Measurements from ENCODE around the gene ASIC3. TPM values are rescaled to one million over a fixed set of nuclear protein-coding genes. Genes with fewer than 3 reads are reported as not detected.

ASIC3 gene
- total RNA-seq, 2 donors from 2014 or later = 1.7 to 11.0 TPM

DNA sequence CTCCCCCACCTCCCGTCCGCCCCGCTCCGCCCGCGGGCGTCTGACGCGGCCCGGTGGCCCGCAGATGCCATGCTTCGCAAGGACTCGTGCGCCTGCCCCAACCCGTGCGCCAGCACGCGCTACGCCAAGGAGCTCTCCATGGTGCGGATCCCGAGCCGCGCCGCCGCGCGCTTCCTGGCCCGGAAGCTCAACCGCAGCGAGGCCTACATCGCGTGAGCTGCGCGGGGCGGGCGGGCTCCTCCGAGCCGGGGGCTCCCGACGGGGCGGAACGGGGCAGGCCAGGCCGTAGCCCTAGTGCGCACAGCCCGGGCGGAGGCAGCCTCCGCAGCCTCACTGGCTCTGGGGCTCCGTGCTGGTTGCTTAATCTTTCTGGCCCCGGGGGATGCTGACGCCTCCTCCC lies 2.8 kb downstream of the ASIC3 start:
- intact Hi-C loops (cut with DNase I) = no loop called here
- no peaks in the 10 kb centered on the region for H3K36me3 ChIP-seq
- no peak overlapping the region for H3K27ac ChIP-seq
- no peak overlapping the region for H3K4me3 ChIP-seq
- WGBS = 3% methylated on average over 29 of the region's 50 CpGs
- H3K4me1 ChIP-seq (replicated peaks) = no peaks in the 10 kb centered on the region
- DNase-seq (ENCODE audit: low spot score) = no peak
- TF ChIP-seq, protein P1, sequence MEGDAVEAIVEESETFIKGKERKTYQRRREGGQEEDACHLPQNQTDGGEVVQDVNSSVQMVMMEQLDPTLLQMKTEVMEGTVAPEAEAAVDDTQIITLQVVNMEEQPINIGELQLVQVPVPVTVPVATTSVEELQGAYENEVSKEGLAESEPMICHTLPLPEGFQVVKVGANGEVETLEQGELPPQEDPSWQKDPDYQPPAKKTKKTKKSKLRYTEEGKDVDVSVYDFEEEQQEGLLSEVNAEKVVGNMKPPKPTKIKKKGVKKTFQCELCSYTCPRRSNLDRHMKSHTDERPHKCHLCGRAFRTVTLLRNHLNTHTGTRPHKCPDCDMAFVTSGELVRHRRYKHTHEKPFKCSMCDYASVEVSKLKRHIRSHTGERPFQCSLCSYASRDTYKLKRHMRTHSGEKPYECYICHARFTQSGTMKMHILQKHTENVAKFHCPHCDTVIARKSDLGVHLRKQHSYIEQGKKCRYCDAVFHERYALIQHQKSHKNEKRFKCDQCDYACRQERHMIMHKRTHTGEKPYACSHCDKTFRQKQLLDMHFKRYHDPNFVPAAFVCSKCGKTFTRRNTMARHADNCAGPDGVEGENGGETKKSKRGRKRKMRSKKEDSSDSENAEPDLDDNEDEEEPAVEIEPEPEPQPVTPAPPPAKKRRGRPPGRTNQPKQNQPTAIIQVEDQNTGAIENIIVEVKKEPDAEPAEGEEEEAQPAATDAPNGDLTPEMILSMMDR (IDR thresholded peaks at IDR 0.05) = no peak
- TF ChIP-seq POLR2A (IDR thresholded peaks at IDR 0.05) (no peak), POLR2AphosphoS5 (IDR thresholded peaks at IDR 0.05) (no peak)
- no peaks in the 10 kb centered on the region for H3K9me3 ChIP-seq
- no peaks in the 10 kb centered on the region for H3K27me3 ChIP-seq (replicated peaks; ENCODE audit: insufficient read depth)

DNA sequence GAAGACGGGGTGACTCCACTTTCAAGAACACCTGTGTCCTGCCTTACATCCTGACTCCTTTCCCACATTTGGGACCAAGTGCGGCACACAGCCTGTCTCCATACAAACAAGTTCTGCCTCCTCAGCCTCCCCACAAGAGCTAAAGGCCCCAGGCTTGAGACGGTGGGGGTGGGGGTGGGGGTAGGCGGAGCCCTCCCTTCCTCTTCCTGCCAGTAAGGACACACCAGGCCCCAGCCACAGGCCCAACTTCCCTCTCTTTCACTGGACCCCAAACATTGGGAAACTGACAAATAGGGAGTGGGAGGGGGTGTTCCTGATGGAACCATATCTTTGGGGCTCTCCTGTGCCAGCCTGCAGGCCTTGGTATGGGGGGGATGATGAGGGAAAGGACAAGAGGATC lies 4.8 kb downstream of the ASIC3 start:
- no peak overlapping the region for H3K27ac ChIP-seq
- TF ChIP-seq, protein P1 (IDR thresholded peaks at IDR 0.05) = no peak
- no peak for TF ChIP-seq POLR2A (IDR thresholded peaks at IDR 0.05)
- TF ChIP-seq POLR2AphosphoS5 (IDR thresholded peaks at IDR 0.05) = no peak
- H3K4me1 ChIP-seq (replicated peaks) = peaks cover 8% of the 10 kb centered on the region
- no peaks in the 10 kb centered on the region for H3K27me3 ChIP-seq (replicated peaks; ENCODE audit: insufficient read depth)
- H3K4me3 ChIP-seq = no peak overlapping the region
- intact Hi-C loops (cut with DNase I) = no loop called here
- no peak for DNase-seq (ENCODE audit: low spot score)
- no peaks in the 10 kb centered on the region for H3K9me3 ChIP-seq
- 78% methylated on average over 4 of the region's 4 CpGs for WGBS
- H3K36me3 ChIP-seq = no peaks in the 10 kb centered on the region

DNA sequence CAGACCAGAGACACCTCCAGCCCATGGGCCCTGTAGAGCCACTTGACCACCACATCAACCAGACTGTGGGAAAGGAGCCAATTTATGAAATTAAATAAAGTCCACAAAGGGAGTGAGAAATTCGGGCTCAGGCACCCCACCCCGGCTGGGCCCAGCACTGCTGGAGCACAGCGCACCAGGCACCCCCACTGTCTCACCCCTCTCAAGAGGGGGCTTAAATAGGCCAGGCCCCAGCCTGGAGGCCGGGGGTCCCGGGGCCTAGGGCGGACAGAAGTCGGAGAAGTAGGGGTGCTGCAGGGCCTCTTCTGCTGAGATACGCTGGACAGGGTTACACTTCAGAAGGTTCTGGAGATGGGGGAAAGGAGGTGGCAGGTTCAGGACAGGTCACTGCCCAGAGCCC lies 5.4 kb downstream of the ASIC3 start:
- 97% methylated on average over 8 of the region's 8 CpGs for WGBS
- TF ChIP-seq POLR2A (IDR thresholded peaks at IDR 0.05) (no peak), POLR2AphosphoS5 (IDR thresholded peaks at IDR 0.05) (no peak)
- TF ChIP-seq, protein P1 (IDR thresholded peaks at IDR 0.05) = no peak
- H3K4me3 ChIP-seq = no peak overlapping the region
- no peak for DNase-seq (ENCODE audit: low spot score)
- H3K9me3 ChIP-seq = no peaks in the 10 kb centered on the region
- no peaks in the 10 kb centered on the region for H3K36me3 ChIP-seq
- peaks cover 12% of the 10 kb centered on the region for H3K4me1 ChIP-seq (replicated peaks)
- H3K27ac ChIP-seq = no peak overlapping the region
- no peaks in the 10 kb centered on the region for H3K27me3 ChIP-seq (replicated peaks; ENCODE audit: insufficient read depth)
- intact Hi-C loops (cut with DNase I) = no loop called here

DNA sequence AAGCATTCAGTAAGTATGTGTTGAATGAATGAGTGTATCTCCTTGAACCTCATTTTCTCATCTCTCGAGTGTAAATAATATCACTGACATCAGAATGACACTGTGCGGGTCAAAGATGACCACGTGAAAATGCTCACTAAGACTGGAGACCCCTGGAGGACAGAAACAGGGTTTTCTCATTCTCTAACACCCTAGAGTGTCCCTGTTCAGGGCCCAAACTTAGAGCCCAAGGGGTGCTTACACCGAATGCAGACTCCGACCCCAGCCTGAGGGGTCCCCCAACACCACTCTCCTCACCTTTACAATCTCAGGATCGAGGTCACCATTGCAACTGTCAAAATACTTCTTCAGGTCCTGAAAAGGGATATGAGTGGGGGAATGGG lies 7.9 kb downstream of the ASIC3 start:
- Histone ChIP-seq H3K36me3 (no peaks in the 10 kb centered on the region), H3K27me3 (replicated peaks; ENCODE audit: insufficient read depth) (no peaks in the 10 kb centered on the region), H3K4me3 (no peak overlapping the region), H3K4me1 (replicated peaks) (peaks cover 26% of the 10 kb centered on the region), H3K9me3 (no peaks in the 10 kb centered on the region), H3K27ac (no peak overlapping the region)
- intact Hi-C loops (cut with DNase I) = no loop called here
- TF ChIP-seq POLR2AphosphoS5 (IDR thresholded peaks at IDR 0.05) (no peak), POLR2A (IDR thresholded peaks at IDR 0.05) (no peak)
- TF ChIP-seq, protein P1 (IDR thresholded peaks at IDR 0.05) = no peak
- DNase-seq (ENCODE audit: low spot score) = no peak
- WGBS = 83% methylated on average over 6 of the region's 6 CpGs

DNA sequence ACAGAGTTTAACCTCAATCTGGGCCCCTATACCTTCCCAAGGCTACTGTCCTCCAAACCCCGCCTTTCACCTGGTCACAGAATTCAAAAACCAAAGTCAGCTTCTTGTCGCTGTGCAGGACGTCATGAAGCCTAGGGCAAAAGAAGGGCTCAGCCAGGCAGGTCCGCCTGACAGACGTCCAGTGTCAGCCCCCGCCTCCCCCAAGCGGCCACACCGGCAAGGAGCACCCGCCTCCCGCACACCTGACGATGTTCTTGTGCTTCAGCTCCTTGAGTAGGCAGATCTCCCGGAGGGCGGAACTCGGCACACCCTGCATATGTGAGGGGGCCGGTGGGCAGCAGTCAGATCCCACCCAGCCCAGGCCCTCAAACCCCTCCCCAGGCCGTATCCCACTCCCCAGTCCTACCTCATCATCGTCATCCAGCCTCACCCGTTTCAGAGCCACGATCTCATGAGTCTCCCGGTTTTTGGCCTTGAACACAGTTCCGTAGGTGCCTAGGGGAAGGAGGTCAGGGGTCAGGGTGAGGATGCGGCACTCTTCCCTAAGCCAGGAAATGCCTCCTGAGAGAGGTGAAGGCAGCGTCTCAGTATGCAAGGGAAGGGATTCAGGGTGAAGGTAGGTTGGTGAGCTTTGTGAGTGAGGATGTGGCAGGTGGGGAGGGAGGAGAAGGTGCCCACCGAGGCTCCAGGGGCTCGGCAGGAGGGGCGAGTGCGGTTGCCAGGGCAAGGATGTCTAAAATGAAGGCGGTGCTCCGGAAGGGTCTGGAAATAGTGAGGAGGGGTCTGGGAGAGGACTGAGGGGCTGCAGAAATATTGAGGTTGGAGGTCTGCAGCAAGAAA lies 8.6 kb downstream of the ASIC3 start:
- H3K9me3 ChIP-seq = no peaks in the 10 kb centered on the region
- H3K4me3 ChIP-seq = peak overlapping the region; percentile 57 to 59
- intact Hi-C loops (cut with DNase I) = no loop called here
- no peaks in the 10 kb centered on the region for H3K27me3 ChIP-seq (replicated peaks; ENCODE audit: insufficient read depth)
- TF ChIP-seq POLR2A (IDR thresholded peaks at IDR 0.05) (no peak), POLR2AphosphoS5 (IDR thresholded peaks at IDR 0.05) (no peak)
- TF ChIP-seq, protein P1 (IDR thresholded peaks at IDR 0.05) = no peak
- no peaks in the 10 kb centered on the region for H3K36me3 ChIP-seq
- DNase-seq (ENCODE audit: low spot score) = no peak
- no peak overlapping the region for H3K27ac ChIP-seq
- 23% methylated on average over 29 of the region's 29 CpGs for WGBS
- peaks cover 29% of the 10 kb centered on the region for H3K4me1 ChIP-seq (replicated peaks)

Data from prostate gland (tissue), 2 donors.